ENCODE measurements around the gene KCNQ1.
A peak's percentile ranks its signal among the peaks of the same experiment; 100 is the strongest.

The KCNQ1 gene

GRCh38 chr11:2452321-2453012 is 7.7 kb downstream of the KCNQ1 start:
- H3K9me3 Mint-ChIP-seq: no peaks in the 10 kb centered on the region
- H3K4me3 Mint-ChIP-seq: no peak overlapping the region
- H3K4me1 Mint-ChIP-seq: peaks cover 25% of the 10 kb centered on the region
- H3K27me3 Mint-ChIP-seq: no peaks in the 10 kb centered on the region
- no peak overlapping the region for H3K27ac Mint-ChIP-seq
- no peak for ATAC-seq
- H3K36me3 Mint-ChIP-seq: no peaks in the 10 kb centered on the region

- Mint-ChIP-seq H3K9me3 (no peaks in the 10 kb centered on the region), H3K4me3 (no peak overlapping the region), H3K27ac (no peak overlapping the region), H3K4me1 (peaks cover 23% of the 10 kb centered on the region), H3K27me3 (no peaks in the 10 kb centered on the region), H3K36me3 (no peaks in the 10 kb centered on the region)
- ATAC-seq: no peak
These were observed 8.6 kb downstream of the KCNQ1 start for GRCh38 chr11:2453436-2453835.

GRCh38 chr11:2458321-2458720 is 13.5 kb downstream of the KCNQ1 start:
- ATAC-seq: no peak
- Mint-ChIP-seq H3K27ac (peak overlapping the region; percentile 57), H3K27me3 (no peaks in the 10 kb centered on the region), H3K4me3 (no peak overlapping the region), H3K4me1 (peaks cover 57% of the 10 kb centered on the region), H3K36me3 (no peaks in the 10 kb centered on the region), H3K9me3 (no peaks in the 10 kb centered on the region)

- H3K9me3 Mint-ChIP-seq: no peaks in the 10 kb centered on the region
- H3K4me1 Mint-ChIP-seq: peaks cover 65% of the 10 kb centered on the region
- H3K27ac Mint-ChIP-seq: peak overlapping the region; percentile 57
- H3K4me3 Mint-ChIP-seq: no peak overlapping the region
- no peaks in the 10 kb centered on the region for H3K36me3 Mint-ChIP-seq
- ATAC-seq: peak; percentile 73
- H3K27me3 Mint-ChIP-seq: no peaks in the 10 kb centered on the region
These were observed 14.4 kb downstream of the KCNQ1 start for GRCh38 chr11:2459016-2459725.

- ATAC-seq: peak; percentile 74
- peak overlapping the region; percentile 23 for H3K4me3 Mint-ChIP-seq
- peaks cover 73% of the 10 kb centered on the region for H3K4me1 Mint-ChIP-seq
- no peaks in the 10 kb centered on the region for H3K27me3 Mint-ChIP-seq
- H3K27ac Mint-ChIP-seq: peak overlapping the region; percentile 57
- H3K9me3 Mint-ChIP-seq: no peaks in the 10 kb centered on the region
- H3K36me3 Mint-ChIP-seq: no peaks in the 10 kb centered on the region
These were observed 15.2 kb downstream of the KCNQ1 start for GRCh38 chr11:2459796-2460531.

GRCh38 chr11:2460540-2461252 is 15.9 kb downstream of the KCNQ1 start:
- H3K4me1 Mint-ChIP-seq: peaks cover 80% of the 10 kb centered on the region
- no peak overlapping the region for H3K4me3 Mint-ChIP-seq
- no peaks in the 10 kb centered on the region for H3K9me3 Mint-ChIP-seq
- no peaks in the 10 kb centered on the region for H3K27me3 Mint-ChIP-seq
- ATAC-seq: no peak
- peak overlapping the region; percentile 57 for H3K27ac Mint-ChIP-seq
- H3K36me3 Mint-ChIP-seq: no peaks in the 10 kb centered on the region

GRCh38 chr11:2461253-2461955 is 16.6 kb downstream of the KCNQ1 start:
- H3K9me3 Mint-ChIP-seq: no peaks in the 10 kb centered on the region
- no peak for ATAC-seq
- no peaks in the 10 kb centered on the region for H3K36me3 Mint-ChIP-seq
- peak overlapping the region; percentile 75 for H3K27ac Mint-ChIP-seq
- peaks cover 88% of the 10 kb centered on the region for H3K4me1 Mint-ChIP-seq
- H3K27me3 Mint-ChIP-seq: no peaks in the 10 kb centered on the region
- H3K4me3 Mint-ChIP-seq: no peak overlapping the region

- ATAC-seq: no peak
- peak overlapping the region; percentile 75 for H3K27ac Mint-ChIP-seq
- H3K36me3 Mint-ChIP-seq: no peaks in the 10 kb centered on the region
- peaks cover 94% of the 10 kb centered on the region for H3K4me1 Mint-ChIP-seq
- H3K27me3 Mint-ChIP-seq: no peaks in the 10 kb centered on the region
- no peaks in the 10 kb centered on the region for H3K9me3 Mint-ChIP-seq
- no peak overlapping the region for H3K4me3 Mint-ChIP-seq
These were observed 17.2 kb downstream of the KCNQ1 start for GRCh38 chr11:2461956-2462542.

- Mint-ChIP-seq H3K27ac (peak overlapping the region; percentile 75), H3K27me3 (no peaks in the 10 kb centered on the region), H3K4me1 (peaks cover 99% of the 10 kb centered on the region), H3K36me3 (no peaks in the 10 kb centered on the region), H3K9me3 (no peaks in the 10 kb centered on the region), H3K4me3 (peak overlapping the region; percentile 46)
- no peak for ATAC-seq
These were observed 17.8 kb downstream of the KCNQ1 start for GRCh38 chr11:2462543-2462985.

- ATAC-seq: peak; percentile 60
- no peaks in the 10 kb centered on the region for H3K9me3 Mint-ChIP-seq
- peaks cover 96% of the 10 kb centered on the region for H3K4me1 Mint-ChIP-seq
- H3K27me3 Mint-ChIP-seq: no peaks in the 10 kb centered on the region
- H3K36me3 Mint-ChIP-seq: no peaks in the 10 kb centered on the region
- peak overlapping the region; percentile 75 for H3K27ac Mint-ChIP-seq
- H3K4me3 Mint-ChIP-seq: peak overlapping the region; percentile 46
These were observed 18.4 kb downstream of the KCNQ1 start for GRCh38 chr11:2462986-2463765.

GRCh38 chr11:2463766-2464277 is 19.0 kb downstream of the KCNQ1 start:
- Mint-ChIP-seq H3K27ac (peak overlapping the region; percentile 75), H3K27me3 (no peaks in the 10 kb centered on the region), H3K36me3 (no peaks in the 10 kb centered on the region), H3K4me1 (peaks cover 91% of the 10 kb centered on the region), H3K4me3 (no peak overlapping the region), H3K9me3 (no peaks in the 10 kb centered on the region)
- ATAC-seq: no peak

GRCh38 chr11:2464451-2465165 is 19.8 kb downstream of the KCNQ1 start:
- Mint-ChIP-seq H3K27ac (no peak overlapping the region), H3K9me3 (no peaks in the 10 kb centered on the region), H3K4me1 (peaks cover 91% of the 10 kb centered on the region), H3K27me3 (no peaks in the 10 kb centered on the region), H3K4me3 (no peak overlapping the region), H3K36me3 (no peaks in the 10 kb centered on the region)
- no peak for ATAC-seq

All from stimulated activated memory B cell treated with anti-CD40 and anti-IgM and Interleukin-4, amounts not matched to agents 10 μg/mL and 1 μg/mL and 100 μg/mL, for 72 hours (primary cell).